Panc1 (cell line): ENCODE results near the gene TLR4. TPM values are rescaled to one million over a fixed set of nuclear protein-coding genes. Genes with fewer than 3 reads are reported as not detected.

Source experiments
- ATAC-seq: fragments of 200-7000 bp; cut with Tn5 transposase; 2 replicates; pipeline ENCODE4 v1.9.1; 2020; ENCODE audit warnings: mild to moderate bottlenecking, moderate library complexity
- BruUV-seq: library from RNA; stranded (reverse); fragments of 400-500 nt; replicated peaks from 2 replicates; lab custom pipeline; 2021; lab: Mats Ljungman, UMichigan
- CTCF ChIA-PET: fragments of 300-600 bp; sonication (Branson Sonifier 250); formaldehyde crosslinking; loops from one replicate; lab custom pipeline; 2022; ENCODE audit warnings: antibody characterized with exemption; lab: Charles Lee
- POLR2A ChIA-PET: fragments of 300-600 bp; sonication (Branson Sonifier 250); formaldehyde crosslinking; loops from one replicate; lab custom pipeline; 2022; ENCODE audit warnings: antibody characterized with exemption; lab: Charles Lee
- DNase-seq: peaks from one replicate; pipeline ENCODE4 v3.0.0-alpha.2; 2010; ENCODE audit warnings: low read depth, low spot score
- H3K27ac ChIP-seq: 2 replicates; pipeline ENCODE4 v1.5.1; 2011; ENCODE audit warnings: mild to moderate bottlenecking, low read length, inconsistent platforms
- H3K27me3 ChIP-seq: fragments of 200-500 bp; sonication (Bioruptor generic); 2 replicates; pipeline ENCODE4 v1.6.0; 2014; ENCODE audit warnings: low read length, inconsistent platforms; ENCODE audit not compliant: control insufficient read depth, insufficient read depth
- H3K36me3 ChIP-seq: fragments of 200-500 bp; sonication (Bioruptor generic); 2 replicates; pipeline ENCODE4 v1.5.1; 2014; ENCODE audit warnings: inconsistent platforms, mild to moderate bottlenecking, low read length, moderate library complexity; ENCODE audit not compliant: control insufficient read depth, insufficient read depth
- H3K4me1 ChIP-seq: 2 replicates; pipeline ENCODE4 v1.5.1; 2011; ENCODE audit warnings: inconsistent platforms, mild to moderate bottlenecking, low read length, moderate library complexity; ENCODE audit not compliant: control insufficient read depth, insufficient read depth
- H3K4me3 ChIP-seq, 2 experiments: 2 replicates each; pipeline ENCODE4 v1.5.1; 2011 to 2012; ENCODE audit warnings: low read depth in 2 of 2, low read length in 2 of 2, mild to moderate bottlenecking in 2 of 2, inconsistent platforms in 1 of 2, moderate library complexity in 1 of 2
- H3K9me3 ChIP-seq: fragments of 200-500 bp; sonication (Bioruptor generic); 2 replicates; pipeline ENCODE4 v1.5.1; 2014; ENCODE audit warnings: low read depth, mild to moderate bottlenecking, inconsistent platforms, low read length, moderate library complexity; ENCODE audit not compliant: control insufficient read depth, insufficient read depth
- CTCF ChIP-seq: fragments of 450-650 bp; IDR thresholded peaks from 2 replicates; pipeline ENCODE4 v1.5.1; 2017; ENCODE audit warnings: mild to moderate bottlenecking
- POLR2AphosphoS5 ChIP-seq: IDR thresholded peaks from 2 replicates; pipeline ENCODE4 v1.6.1; 2012; ENCODE audit warnings: mild to moderate bottlenecking, low read depth, low read length, moderate library complexity
- SIN3A ChIP-seq: IDR thresholded peaks from 2 replicates; pipeline ENCODE4 v1.6.1; 2012; ENCODE audit warnings: low read depth, mild to moderate bottlenecking, low read length, moderate library complexity, borderline replicate concordance; ENCODE audit not compliant: insufficient read depth
- TCF7L2 ChIP-seq: IDR thresholded peaks from 2 replicates; pipeline ENCODE4 v1.6.1; 2011; ENCODE audit warnings: mild to moderate bottlenecking, low read depth, low read length, inconsistent platforms
- in situ Hi-C: cut with HindIII; loops from 2 replicates; pipeline ENCODE4 v1.10.0; 2016; ENCODE audit warnings: low sequenced_read_pairs, low pct_unique_long_range_greater_than_20kb
- intact Hi-C: fragments of 100-400 bp; cut with micrococcal nuclease; formaldehyde crosslinking; loops from one replicate; pipeline ENCODE4 v1.10.0; 2022; ENCODE audit not compliant: unreplicated experiment
- total RNA-seq: library from RNA; stranded (reverse); gene quantifications from one replicate; pipeline ENCODE4 v1.2.1, GENCODE V29; 2021; ENCODE audit not compliant: unreplicated experiment
- TF ChIP-seq, protein P1 (sequence below), 2 experiments: IDR thresholded peaks; 2 replicates each; pipeline ENCODE4 v1.6.1; 2011 to 2012; ENCODE audit warnings: low read depth in 2 of 2, control low read depth in 1 of 2, low read length in 1 of 2, mild to moderate bottlenecking in 1 of 2, moderate library complexity in 1 of 2; ENCODE audit not compliant: insufficient read depth in 1 of 2

Gene TLR4
- total RNA-seq, 1 experiment from 2014 or later, result 0.33 TPM

DNA sequence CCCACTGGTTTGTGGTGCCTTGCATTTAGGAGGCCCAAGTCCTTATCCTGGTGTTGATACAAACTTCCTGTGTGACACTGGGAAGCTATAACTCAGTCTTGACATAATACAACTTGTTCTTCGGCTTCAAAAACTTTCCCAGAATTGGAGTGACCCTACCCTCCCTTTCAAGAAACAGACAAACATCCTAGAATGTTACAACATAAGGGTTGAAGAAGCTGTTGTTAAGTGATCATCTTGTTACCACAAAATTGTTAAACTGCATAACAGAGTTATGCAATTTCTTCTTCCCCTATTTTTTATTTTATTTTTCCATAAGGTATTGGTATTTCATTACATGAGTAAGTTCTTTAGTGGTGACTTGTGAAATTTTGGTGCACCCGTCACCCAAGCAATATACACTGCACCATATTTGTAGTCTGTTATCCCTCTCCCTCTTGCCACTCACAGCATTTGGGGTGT lies 21.3 kb downstream of the TLR4 start:
- POLR2A ChIA-PET, result no interaction called here
- no peaks in the 10 kb centered on the region for H3K27me3 ChIP-seq

DNA sequence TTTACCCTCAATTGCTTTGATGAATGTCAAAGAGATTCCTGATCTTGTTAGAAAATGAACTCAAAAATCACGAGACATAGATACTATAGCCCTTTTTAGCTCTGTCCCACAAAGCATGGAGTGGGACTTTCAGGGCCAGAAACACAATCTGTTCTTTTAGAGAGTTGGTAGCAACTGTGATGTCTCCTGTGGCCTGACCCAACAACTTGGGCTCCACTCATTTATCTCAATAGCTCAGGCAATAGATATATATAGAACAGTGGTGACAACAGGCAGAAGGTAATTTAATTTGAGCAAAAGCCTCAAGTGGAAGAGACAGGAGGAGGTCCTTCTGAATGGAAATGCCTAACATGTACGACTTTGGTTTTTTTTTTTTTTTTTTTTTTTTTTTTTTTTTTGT lies 25.2 kb downstream of the TLR4 start:
- Histone ChIP-seq H3K27me3 (no peaks in the 10 kb centered on the region), H3K9me3 (no peaks in the 10 kb centered on the region), H3K4me3 (no peak overlapping the region), H3K36me3 (no peaks in the 10 kb centered on the region), H3K27ac (no peak overlapping the region), H3K4me1 (no peaks in the 10 kb centered on the region)
- BruUV-seq, result no TSS peak
- CTCF ChIA-PET, result no interaction called here
- ATAC-seq (no peak), DNase-seq (no peak)
- POLR2A ChIA-PET, result no interaction called here
- in situ Hi-C loops, result no loop called here
- no peak for TF ChIP-seq POLR2AphosphoS5
- no peak for TF ChIP-seq CTCF
- TF ChIP-seq, protein P1, sequence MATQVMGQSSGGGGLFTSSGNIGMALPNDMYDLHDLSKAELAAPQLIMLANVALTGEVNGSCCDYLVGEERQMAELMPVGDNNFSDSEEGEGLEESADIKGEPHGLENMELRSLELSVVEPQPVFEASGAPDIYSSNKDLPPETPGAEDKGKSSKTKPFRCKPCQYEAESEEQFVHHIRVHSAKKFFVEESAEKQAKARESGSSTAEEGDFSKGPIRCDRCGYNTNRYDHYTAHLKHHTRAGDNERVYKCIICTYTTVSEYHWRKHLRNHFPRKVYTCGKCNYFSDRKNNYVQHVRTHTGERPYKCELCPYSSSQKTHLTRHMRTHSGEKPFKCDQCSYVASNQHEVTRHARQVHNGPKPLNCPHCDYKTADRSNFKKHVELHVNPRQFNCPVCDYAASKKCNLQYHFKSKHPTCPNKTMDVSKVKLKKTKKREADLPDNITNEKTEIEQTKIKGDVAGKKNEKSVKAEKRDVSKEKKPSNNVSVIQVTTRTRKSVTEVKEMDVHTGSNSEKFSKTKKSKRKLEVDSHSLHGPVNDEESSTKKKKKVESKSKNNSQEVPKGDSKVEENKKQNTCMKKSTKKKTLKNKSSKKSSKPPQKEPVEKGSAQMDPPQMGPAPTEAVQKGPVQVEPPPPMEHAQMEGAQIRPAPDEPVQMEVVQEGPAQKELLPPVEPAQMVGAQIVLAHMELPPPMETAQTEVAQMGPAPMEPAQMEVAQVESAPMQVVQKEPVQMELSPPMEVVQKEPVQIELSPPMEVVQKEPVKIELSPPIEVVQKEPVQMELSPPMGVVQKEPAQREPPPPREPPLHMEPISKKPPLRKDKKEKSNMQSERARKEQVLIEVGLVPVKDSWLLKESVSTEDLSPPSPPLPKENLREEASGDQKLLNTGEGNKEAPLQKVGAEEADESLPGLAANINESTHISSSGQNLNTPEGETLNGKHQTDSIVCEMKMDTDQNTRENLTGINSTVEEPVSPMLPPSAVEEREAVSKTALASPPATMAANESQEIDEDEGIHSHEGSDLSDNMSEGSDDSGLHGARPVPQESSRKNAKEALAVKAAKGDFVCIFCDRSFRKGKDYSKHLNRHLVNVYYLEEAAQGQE (IDR thresholded peaks at IDR 0.05; ENCODE audit: insufficient read depth in 1 of 2, low read depth in 2 of 2, low read length in 1 of 2), result no peak
- TF ChIP-seq TCF7L2, result no peak
- TF ChIP-seq SIN3A, result no peak
- intact Hi-C loops, result no loop called here

More for the DNA sequence above, 21.3 kb downstream of the TLR4 start:
- H3K4me3 ChIP-seq, result no peak overlapping the region
- in situ Hi-C loops (no loop called here), intact Hi-C loops (no loop called here)
- H3K4me1 ChIP-seq, result no peaks in the 10 kb centered on the region
- no peak overlapping the region for H3K27ac ChIP-seq
- no TSS peak for BruUV-seq
- no peaks in the 10 kb centered on the region for H3K36me3 ChIP-seq
- CTCF ChIA-PET, result no interaction called here
- TF ChIP-seq SIN3A, result no peak
- no peak for TF ChIP-seq TCF7L2
- TF ChIP-seq, protein P1 (IDR thresholded peaks at IDR 0.05; ENCODE audit: insufficient read depth in 1 of 2, low read depth in 2 of 2, low read length in 1 of 2), result no peak
- TF ChIP-seq CTCF, result no peak
- TF ChIP-seq POLR2AphosphoS5, result no peak
- no peaks in the 10 kb centered on the region for H3K9me3 ChIP-seq
- DNase-seq (no peak), ATAC-seq (no peak)
